GM21576 (cell line): ENCODE measurements around the gene KLK1.
"Not testable (repeated sequence)": the region's sequence is repeated elsewhere in the genome, so short reads cannot be mapped to it uniquely, and the experiment has no call there.

ENCODE experiments used
- ATAC-seq: cut with Tn5 transposase; IDR thresholded peaks from one replicate; pipeline ENCODE4 v1.9.1; 2021; ENCODE audit warnings: mild to moderate bottlenecking, moderate library complexity; ENCODE audit not compliant: unreplicated experiment

The KLK1 gene

GRCh38 chr19:50817941-50818858 is 5.4 kb downstream of the KLK1 start:
- ATAC-seq: peak; percentile 56

GRCh38 chr19:50815439-50815838 is 8.1 kb downstream of the KLK1 start:
- ATAC-seq: no peak

- ATAC-seq: no peak
Observed at GRCh38 chr19:50814883-50815282, 8.7 kb downstream of the KLK1 start.

- no peak for ATAC-seq
Observed at GRCh38 chr19:50812474-50812873, 11.1 kb downstream of the KLK1 start.

GRCh38 chr19:50811622-50812238 is 11.9 kb downstream of the KLK1 start:
- ATAC-seq: not testable (repeated sequence)

- no peak for ATAC-seq
Observed at GRCh38 chr19:50808856-50809255, 14.7 kb downstream of the KLK1 start.

- peak; percentile 87 for ATAC-seq
Observed at GRCh38 chr19:50804420-50805272, 18.9 kb downstream of the KLK1 start.

GRCh38 chr19:50803633-50804419 is 19.8 kb downstream of the KLK1 start:
- no peak for ATAC-seq

GRCh38 chr19:50801107-50801506 is 22.5 kb downstream of the KLK1 start:
- no peak for ATAC-seq

- ATAC-seq: no peak
Observed at GRCh38 chr19:50799547-50799851, 24.1 kb downstream of the KLK1 start.

- no peak for ATAC-seq
Observed at GRCh38 chr19:50798659-50799546, 24.7 kb downstream of the KLK1 start.

GRCh38 chr19:50797781-50798658 is 25.6 kb downstream of the KLK1 start:
- ATAC-seq: no peak

- ATAC-seq: no peak
Observed at GRCh38 chr19:50797429-50797780, 26.2 kb downstream of the KLK1 start.

- ATAC-seq: no peak
Observed at GRCh38 chr19:50796634-50797428, 26.8 kb downstream of the KLK1 start.

GRCh38 chr19:50796128-50796633 is 27.4 kb downstream of the KLK1 start:
- no peak for ATAC-seq

GRCh38 chr19:50795664-50796073 is 27.9 kb downstream of the KLK1 start:
- no peak for ATAC-seq

- ATAC-seq: no peak
Observed at GRCh38 chr19:50794876-50795663, 28.5 kb downstream of the KLK1 start.
